NT2/D1 (cell line): ENCODE results near the gene LBP.

Experiments used
- SUZ12 ChIP-seq: IDR thresholded peaks from 2 replicates; pipeline ENCODE4 v1.6.1; 2011; ENCODE audit not compliant: insufficient read length, insufficient read depth; ENCODE audit errors: extremely low read depth
- YY1 ChIP-seq: IDR thresholded peaks from 2 replicates; pipeline ENCODE4 v1.6.1; 2011; ENCODE audit not compliant: insufficient read length, insufficient read depth

DNA sequence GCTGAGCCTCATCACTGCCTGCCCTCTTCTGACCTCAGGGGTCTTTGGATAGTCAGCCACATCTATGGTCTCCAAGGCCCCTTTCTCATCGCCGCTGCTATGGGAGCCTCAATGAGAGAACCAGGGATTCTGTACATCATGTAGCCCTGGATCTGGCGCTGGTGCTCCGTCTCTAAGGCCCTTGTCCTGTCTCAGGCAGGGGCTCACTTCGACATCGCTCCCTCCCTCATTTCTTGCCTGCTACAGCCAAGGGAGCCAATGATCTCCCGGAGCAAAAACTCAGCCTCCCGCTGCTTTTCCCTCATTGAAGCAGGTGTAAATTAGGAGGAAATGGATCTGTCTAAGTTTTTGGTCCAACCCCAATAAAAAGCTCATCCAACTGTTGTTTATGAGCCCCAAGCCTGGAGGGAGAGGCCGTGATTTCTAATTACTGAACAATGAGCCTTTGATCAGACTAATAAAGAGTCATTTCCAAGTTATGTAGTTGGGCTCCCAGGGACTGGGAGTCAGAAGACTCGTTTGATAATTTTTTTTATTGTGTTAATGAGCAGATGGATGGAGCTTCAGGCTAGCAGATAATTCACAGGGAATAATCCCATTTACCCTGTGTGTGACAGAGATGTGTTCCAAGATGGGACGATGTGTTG lies 30.9 kb downstream of the LBP start:
- TF ChIP-seq YY1: no peak
- no peak for TF ChIP-seq SUZ12
